Upper lobe of right lung (tissue), 1 donor: ENCODE measurements around the gene ANKRD18A. TPM values are rescaled to one million over a fixed set of nuclear protein-coding genes. Genes with fewer than 3 reads are reported as not detected.
A peak's percentile ranks its signal among the peaks of the same experiment; 100 is the strongest.

ENCODE experiments used
- ATAC-seq: fragments of 200-7000 bp; cut with Tn5 transposase; one replicate; pipeline ENCODE4 v1.9.1; 2020; ENCODE audit warnings: mild to moderate bottlenecking, moderate library complexity
- DNase-seq: peaks from one replicate; pipeline ENCODE4 v3.0.0-alpha.2; 2020
- H3K27ac ChIP-seq: fragments of 200-600 bp; one replicate; pipeline ENCODE4 v1.8.0; 2022
- H3K27me3 ChIP-seq: fragments of 200-600 bp; one replicate; pipeline ENCODE4 v1.8.0; 2022; ENCODE audit warnings: mild to moderate bottlenecking
- H3K36me3 ChIP-seq: fragments of 200-600 bp; one replicate; pipeline ENCODE4 v1.8.0; 2022
- H3K4me1 ChIP-seq: fragments of 200-600 bp; one replicate; pipeline ENCODE4 v1.8.0; 2022
- H3K4me3 ChIP-seq: fragments of 200-600 bp; one replicate; pipeline ENCODE4 v1.8.0; 2022; ENCODE audit warnings: mild to moderate bottlenecking
- H3K9me3 ChIP-seq: fragments of 200-600 bp; one replicate; pipeline ENCODE4 v1.8.0; 2022
- intact Hi-C: fragments of 100-400 bp; cut with DNase I; formaldehyde crosslinking; loops from one replicate; pipeline ENCODE4 v1.11.0; 2022
- total RNA-seq: library from RNA; stranded (reverse); fragmentation: NEBNext Ultra II Directional; extraction: Animal tissue kit (Norgen Biotek cat#: 25700); gene quantifications from one replicate; pipeline ENCODE4 v1.2.1, GENCODE V29; 2021
- TF ChIP-seq, protein P1 (sequence below): fragments of 200-600 bp; IDR thresholded peaks from one replicate; pipeline ENCODE4 v1.8.0; 2022; ENCODE audit warnings: antibody characterized with exemption
- donor health status: DM: no; HTN: yes; CAD: no; lungs with severe emphysema.

ANKRD18A gene
- total RNA-seq, 1 donor from 2014 or later, result 1.0 TPM

DNA sequence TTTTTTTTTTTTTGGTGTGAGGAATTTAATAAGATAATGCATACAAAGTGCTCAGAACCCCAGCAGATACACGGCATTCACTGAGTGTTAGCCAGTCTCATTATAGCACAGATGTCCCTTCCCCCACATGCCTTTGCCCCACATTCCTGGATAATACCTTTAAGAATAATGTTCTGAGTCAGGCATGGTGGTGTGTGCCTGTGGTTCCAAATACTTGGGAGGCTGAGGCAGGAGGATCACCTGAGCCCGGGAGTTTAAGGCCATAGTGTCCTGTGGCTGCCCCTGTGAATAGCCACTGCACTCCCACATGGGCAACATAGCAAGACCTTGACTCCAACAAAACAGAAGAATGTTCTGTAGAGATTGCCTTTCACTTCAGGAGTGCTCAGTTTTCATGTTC, 24.2 kb upstream of the ANKRD18A start:
- H3K27me3 ChIP-seq, result no peaks in the 10 kb centered on the region
- no peaks in the 10 kb centered on the region for H3K36me3 ChIP-seq
- intact Hi-C loops, result no loop called here
- H3K27ac ChIP-seq, result no peak overlapping the region
- no peak overlapping the region for H3K4me3 ChIP-seq
- no peaks in the 10 kb centered on the region for H3K9me3 ChIP-seq
- H3K4me1 ChIP-seq, result no peaks in the 10 kb centered on the region
- ATAC-seq, result no peak
- DNase-seq, result no peak
- TF ChIP-seq, protein P1, sequence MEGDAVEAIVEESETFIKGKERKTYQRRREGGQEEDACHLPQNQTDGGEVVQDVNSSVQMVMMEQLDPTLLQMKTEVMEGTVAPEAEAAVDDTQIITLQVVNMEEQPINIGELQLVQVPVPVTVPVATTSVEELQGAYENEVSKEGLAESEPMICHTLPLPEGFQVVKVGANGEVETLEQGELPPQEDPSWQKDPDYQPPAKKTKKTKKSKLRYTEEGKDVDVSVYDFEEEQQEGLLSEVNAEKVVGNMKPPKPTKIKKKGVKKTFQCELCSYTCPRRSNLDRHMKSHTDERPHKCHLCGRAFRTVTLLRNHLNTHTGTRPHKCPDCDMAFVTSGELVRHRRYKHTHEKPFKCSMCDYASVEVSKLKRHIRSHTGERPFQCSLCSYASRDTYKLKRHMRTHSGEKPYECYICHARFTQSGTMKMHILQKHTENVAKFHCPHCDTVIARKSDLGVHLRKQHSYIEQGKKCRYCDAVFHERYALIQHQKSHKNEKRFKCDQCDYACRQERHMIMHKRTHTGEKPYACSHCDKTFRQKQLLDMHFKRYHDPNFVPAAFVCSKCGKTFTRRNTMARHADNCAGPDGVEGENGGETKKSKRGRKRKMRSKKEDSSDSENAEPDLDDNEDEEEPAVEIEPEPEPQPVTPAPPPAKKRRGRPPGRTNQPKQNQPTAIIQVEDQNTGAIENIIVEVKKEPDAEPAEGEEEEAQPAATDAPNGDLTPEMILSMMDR, result no peak

- Histone ChIP-seq H3K4me3 (no peak overlapping the region), H3K27me3 (no peaks in the 10 kb centered on the region), H3K36me3 (no peaks in the 10 kb centered on the region), H3K27ac (no peak overlapping the region), H3K9me3 (no peaks in the 10 kb centered on the region), H3K4me1 (no peaks in the 10 kb centered on the region)
- intact Hi-C loops, result no loop called here
- TF ChIP-seq, protein P1, result no peak
- DNase-seq (no peak), ATAC-seq (no peak)
Observed at GRCh38 chr9:38643815-38644173, 23.4 kb upstream of the ANKRD18A start.

DNA sequence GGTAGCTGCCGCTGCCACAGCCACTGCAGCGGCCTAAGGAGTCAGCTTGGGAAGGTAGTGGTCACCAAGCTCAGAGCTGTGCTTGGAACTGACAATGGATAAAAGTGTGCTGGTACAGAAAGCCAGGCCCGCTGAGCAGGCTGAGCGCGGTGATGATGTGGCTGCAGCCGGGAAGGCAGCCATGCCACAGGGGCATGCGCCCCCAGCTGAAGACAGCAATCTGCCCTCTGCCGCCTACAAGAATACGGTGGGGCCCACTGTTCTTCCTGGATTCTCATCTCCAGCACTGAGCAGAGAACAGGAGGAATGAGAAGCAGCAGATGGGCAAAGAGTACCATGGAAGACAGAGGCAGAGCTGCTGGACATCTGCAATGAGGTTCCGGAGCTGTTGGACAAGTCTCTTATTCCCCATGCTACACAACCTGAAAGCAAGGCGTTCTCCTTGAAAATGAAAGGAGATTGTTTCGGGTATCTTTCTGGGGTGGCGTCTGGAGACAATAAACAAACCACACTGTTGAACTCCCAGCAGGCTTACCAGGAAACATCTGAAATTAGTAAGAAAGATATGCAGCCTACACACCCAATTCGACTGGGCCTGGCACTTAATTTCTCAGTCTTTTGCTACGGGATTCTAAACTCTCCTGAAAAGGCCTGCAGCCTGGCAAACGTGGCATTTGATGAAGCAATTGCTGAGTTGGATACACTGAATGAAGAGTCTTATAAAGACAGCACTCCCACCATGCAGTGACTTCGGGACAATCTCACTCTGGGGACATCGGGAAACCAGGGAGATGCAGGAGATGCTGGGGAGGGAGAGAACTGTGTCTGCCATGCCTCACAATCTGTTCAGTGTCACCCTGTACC, 22.8 kb upstream of the ANKRD18A start:
- Histone ChIP-seq H3K36me3 (no peaks in the 10 kb centered on the region), H3K9me3 (no peaks in the 10 kb centered on the region), H3K4me1 (no peaks in the 10 kb centered on the region), H3K27ac (no peak overlapping the region), H3K27me3 (no peaks in the 10 kb centered on the region), H3K4me3 (no peak overlapping the region)
- ATAC-seq (no peak), DNase-seq (no peak)
- intact Hi-C loops, result no loop called here
- TF ChIP-seq, protein P1, result no peak

DNA sequence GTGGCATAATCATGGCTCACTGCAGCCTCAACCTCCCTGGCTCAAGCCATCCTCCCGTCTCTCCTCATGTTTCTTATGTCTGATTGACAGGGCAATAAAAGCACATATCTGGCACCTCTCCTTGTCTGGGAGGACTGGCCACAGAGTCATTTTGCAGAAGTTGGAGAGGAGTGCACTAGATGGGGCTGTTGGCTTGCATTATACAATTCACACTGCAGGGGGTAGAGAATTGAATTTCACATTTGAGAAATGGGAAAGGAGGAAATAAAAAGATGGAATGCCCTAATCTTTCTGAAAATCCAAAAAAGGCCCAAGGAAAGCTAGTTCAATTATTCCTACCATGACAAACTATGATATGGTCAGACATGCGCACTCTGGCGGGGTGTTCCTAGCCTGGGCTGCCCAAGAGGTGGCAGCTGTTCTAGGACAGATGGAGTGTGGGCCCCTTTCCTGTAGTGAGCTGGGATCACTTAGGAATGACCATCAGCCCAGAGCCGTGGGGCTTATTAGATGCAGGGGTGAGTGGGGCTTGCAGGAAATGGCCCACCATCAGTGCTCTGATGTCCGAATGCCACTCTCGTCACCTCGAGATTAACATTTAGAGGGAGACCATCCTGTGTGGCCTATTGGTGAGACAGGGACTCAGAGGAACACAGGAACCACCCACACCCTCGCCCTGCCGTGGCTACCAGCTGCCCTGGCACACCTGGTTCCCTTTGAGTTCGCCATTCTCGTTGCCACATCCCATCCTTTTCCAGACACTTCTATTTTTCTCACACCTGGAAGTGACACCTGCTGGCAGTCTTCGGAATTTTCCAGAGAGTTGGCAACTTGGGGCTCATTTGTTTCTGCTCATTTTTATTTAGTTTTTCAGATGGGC, 21.8 kb upstream of the ANKRD18A start:
- H3K4me1 ChIP-seq, result no peaks in the 10 kb centered on the region
- no peaks in the 10 kb centered on the region for H3K36me3 ChIP-seq
- DNase-seq (no peak), ATAC-seq (peak; percentile 55)
- H3K27ac ChIP-seq, result no peak overlapping the region
- intact Hi-C loops, result no loop called here
- TF ChIP-seq, protein P1, result peak; percentile 23
- H3K4me3 ChIP-seq, result no peak overlapping the region
- no peaks in the 10 kb centered on the region for H3K9me3 ChIP-seq
- H3K27me3 ChIP-seq, result no peaks in the 10 kb centered on the region

DNA sequence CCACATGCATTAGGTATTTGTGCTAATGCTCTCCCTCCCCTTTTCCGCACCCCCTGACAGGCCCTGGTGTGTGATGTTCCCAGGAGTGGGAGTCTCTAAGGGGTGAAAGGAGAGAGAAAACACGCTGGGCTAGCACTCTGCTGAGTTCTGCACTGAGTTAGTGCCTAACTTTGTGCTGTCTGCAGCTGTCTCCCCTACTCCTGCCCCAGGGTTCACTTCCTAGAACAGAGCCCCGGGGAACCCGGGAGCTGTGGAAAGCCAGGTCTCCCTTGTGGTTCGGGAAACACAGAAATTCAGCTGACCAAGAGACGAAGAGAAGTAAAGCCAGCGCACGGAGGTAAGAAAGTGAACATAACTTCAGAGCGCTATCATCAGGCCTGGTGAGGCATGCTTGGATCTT, 20.7 kb upstream of the ANKRD18A start:
- no peak overlapping the region for H3K27ac ChIP-seq
- no peaks in the 10 kb centered on the region for H3K9me3 ChIP-seq
- no peaks in the 10 kb centered on the region for H3K36me3 ChIP-seq
- intact Hi-C loops, result no loop called here
- no peaks in the 10 kb centered on the region for H3K4me1 ChIP-seq
- H3K4me3 ChIP-seq, result no peak overlapping the region
- no peak for ATAC-seq
- TF ChIP-seq, protein P1, result no peak
- no peak for DNase-seq
- no peaks in the 10 kb centered on the region for H3K27me3 ChIP-seq
